Upper lobe of left lung (tissue), 6 donors: ENCODE data around the gene CDK5R1. TPM values are rescaled to one million over a fixed set of nuclear protein-coding genes. Genes with fewer than 3 reads are reported as not detected.

ENCODE experiments used
- ATAC-seq, 2 donors: fragments of 200-7000 bp; cut with Tn5 transposase; one replicate each; pipeline ENCODE4 v1.9.1; 2022; ENCODE audit warnings: mild to moderate bottlenecking in 2 of 2, moderate library complexity in 2 of 2; ENCODE audit not compliant: low FRiP score in 2 of 2
- DNase-seq, 2 donors: peaks; one replicate each; pipeline ENCODE4 v3.0.0-alpha.2; 2019 to 2020
- H3K27ac ChIP-seq, 4 donors: fragments of 200-600 bp; sonication (generic); one replicate each; pipeline ENCODE4 v1.5.1; 2016 to 2019
- H3K27me3 ChIP-seq, 4 donors: fragments of 200-600 bp; sonication (generic); one replicate each; pipeline ENCODE4 v1.5.1; 2017 to 2019
- H3K36me3 ChIP-seq, 4 donors: fragments of 200-600 bp; sonication (generic); one replicate each; pipeline ENCODE4 v1.5.1; 2016 to 2019
- H3K4me1 ChIP-seq, 4 donors: fragments of 200-600 bp; sonication (generic); one replicate each; pipeline ENCODE4 v1.5.1; 2018 to 2019
- H3K4me3 ChIP-seq, 4 donors: fragments of 200-600 bp; sonication (generic); one replicate each; pipeline ENCODE4 v1.5.1; 2017 to 2019; ENCODE audit warnings: mild to moderate bottlenecking in 2 of 4, moderate library complexity in 1 of 4
- H3K9me3 ChIP-seq, 4 donors: fragments of 200-600 bp; sonication (generic); one replicate each; pipeline ENCODE4 v1.5.1; 2018 to 2019
- CTCF ChIP-seq, 6 experiments: fragments of 450-650 bp in 4 of 6; fragments of 200-600 bp in 2 of 6; sonication (generic) in 2 of 6; IDR thresholded peaks; one replicate each; pipeline ENCODE4 v1.5.1; 2016 to 2019; ENCODE audit warnings: antibody characterized with exemption in 6 of 6
- EP300 ChIP-seq, 4 donors: sonication (generic); formaldehyde crosslinking; IDR thresholded peaks; one replicate each; pipeline ENCODE4 v1.5.1; 2017; ENCODE audit warnings: antibody characterized with exemption in 4 of 4, control low read depth in 2 of 4
- POLR2A ChIP-seq, 4 donors: fragments of 450-650 bp; IDR thresholded peaks; one replicate each; pipeline ENCODE4 v1.5.1; 2016 to 2017; ENCODE audit warnings: antibody characterized with exemption in 4 of 4, mild to moderate bottlenecking in 2 of 4
- POLR2AphosphoS5 ChIP-seq, 2 donors: sonication (generic); formaldehyde crosslinking; IDR thresholded peaks; one replicate each; pipeline ENCODE4 v1.5.1; 2017; ENCODE audit warnings: antibody characterized with exemption in 2 of 2
- WGBS, 2 donors: methylation state at CpG; one replicate each; pipeline ENCODE4 v1.1.5; 2017 to 2018; 5-methylcytosine and 5-hydroxymethylcytosine counted together
- total RNA-seq, 6 donors: library from RNA; depleted of rRNA in 4 of 6; stranded (reverse); fragments of >200 nt in 4 of 6; gene quantifications; one replicate each; pipeline versions ENCODE4 v1.1.0 to v1.2.1, GENCODE V29; 2016 to 2021
- donor health status: DM: no; HTN: no; CAD: no; lungs with moderate emphysema.
- donor health status: DM: no; HTN: yes; CAD: no; lungs with severe emphysema.

The CDK5R1 gene
- total RNA-seq, 6 donors from 2014 or later: 0.76 to 3.1 (median 1.5) TPM

GRCh38 chr17:32484628-32485027 is 2.2 kb upstream of the CDK5R1 start:
- 75 to 83% methylated on average over 11 of the region's 11 CpGs for WGBS, 2 donors
- no peaks in the 10 kb centered on the region for H3K27me3 ChIP-seq
- H3K27ac ChIP-seq: no peak overlapping the region
- peaks cover 3 to 30% (median 25%) of the 10 kb centered on the region in 4 donors for H3K36me3 ChIP-seq
- ATAC-seq: no peak
- H3K4me3 ChIP-seq: no peak overlapping the region
- H3K4me1 ChIP-seq: peaks cover 14 to 29% (median 18%) of the 10 kb centered on the region in 4 donors
- TF ChIP-seq POLR2A (IDR thresholded peaks at IDR 0.05) (no peak), EP300 (IDR thresholded peaks at IDR 0.05) (no peak), POLR2AphosphoS5 (IDR thresholded peaks at IDR 0.05) (no peak), CTCF (IDR thresholded peaks at IDR 0.05) (no peak)
- no peak for DNase-seq
- no peaks in the 10 kb centered on the region for H3K9me3 ChIP-seq

GRCh38 chr17:32485261-32486110 is 1.3 kb upstream of the CDK5R1 start:
- Histone ChIP-seq H3K27me3 (no peaks in the 10 kb centered on the region), H3K36me3 (peaks cover 0 to 21% (median 17%) of the 10 kb centered on the region in 4 donors), H3K9me3 (no peaks in the 10 kb centered on the region), H3K4me3 (peak overlapping the region in 3 of 4 donors; percentile 71 to 88 (median 72)), H3K4me1 (peaks cover 14 to 29% (median 18%) of the 10 kb centered on the region in 4 donors), H3K27ac (peak overlapping the region; percentile 56 to 71 (median 65))
- ATAC-seq (no peak), DNase-seq (no peak)
- no peak for TF ChIP-seq CTCF (IDR thresholded peaks at IDR 0.05)
- no peak for TF ChIP-seq EP300 (IDR thresholded peaks at IDR 0.05)
- no peak for TF ChIP-seq POLR2AphosphoS5 (IDR thresholded peaks at IDR 0.05)
- TF ChIP-seq POLR2A (IDR thresholded peaks at IDR 0.05): no peak
- 74 to 80% methylated on average over 12 of the region's 12 CpGs for WGBS, 2 donors

DNA sequence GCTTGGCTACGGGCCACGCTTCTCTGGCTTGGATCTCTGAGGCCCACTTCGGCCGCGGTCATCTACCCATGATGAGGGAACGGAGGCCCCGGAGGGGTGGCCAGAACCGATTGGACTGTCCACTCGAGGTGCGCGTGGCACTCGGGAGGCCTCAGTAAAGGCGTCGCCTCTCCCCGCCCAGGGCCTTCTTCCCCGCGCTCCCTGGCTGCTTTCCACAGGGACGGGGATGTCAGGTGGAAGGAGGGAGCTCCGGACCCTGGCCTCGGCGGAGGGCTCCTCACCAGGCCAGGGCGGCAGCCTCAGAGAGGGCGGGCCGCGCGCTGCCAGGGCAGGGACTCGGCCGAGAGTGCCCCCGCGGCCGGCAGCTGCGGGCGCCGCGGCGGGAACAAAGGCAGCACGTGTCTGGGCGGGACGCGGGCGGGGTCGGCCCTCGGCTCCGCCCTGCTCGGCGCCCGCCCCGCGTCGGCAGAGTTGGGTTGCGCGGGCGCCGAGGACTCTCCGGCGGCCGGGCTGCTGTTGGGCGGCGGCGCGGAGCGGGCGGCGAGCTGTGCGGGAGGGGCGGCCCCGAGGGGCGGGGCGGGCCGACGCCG is 587 bp upstream of the CDK5R1 start:
- Histone ChIP-seq H3K27me3 (no peaks in the 10 kb centered on the region), H3K4me3 (peak overlapping the region in 3 of 4 donors; percentile 71 to 88 (median 72)), H3K4me1 (peaks cover 14 to 29% (median 18%) of the 10 kb centered on the region in 4 donors), H3K27ac (peak overlapping the region; percentile 56 to 71 (median 65)), H3K36me3 (peaks cover 0 to 14% (median 9%) of the 10 kb centered on the region in 4 donors), H3K9me3 (no peaks in the 10 kb centered on the region)
- ATAC-seq: peak; percentile 77 to 93
- TF ChIP-seq CTCF (IDR thresholded peaks at IDR 0.05) (peak in 1 of 6 experiments; percentile 5), EP300 (IDR thresholded peaks at IDR 0.05) (no peak), POLR2A (IDR thresholded peaks at IDR 0.05) (peak in 1 of 4 donors; percentile 16), POLR2AphosphoS5 (IDR thresholded peaks at IDR 0.05) (no peak)
- peak; percentile 61 to 95 for DNase-seq
- WGBS, 2 donors: 42 to 53% methylated on average over 8 to 15 of the region's 72 CpGs

GRCh38 chr17:32487473-32488176 is 832 bp downstream of the CDK5R1 start:
- Histone ChIP-seq H3K4me3 (peak overlapping the region; percentile 55 to 88 (median 72)), H3K4me1 (peaks cover 16 to 29% (median 19%) of the 10 kb centered on the region in 4 donors), H3K27ac (peak overlapping the region in 1 of 4 donors; percentile 47), H3K27me3 (no peaks in the 10 kb centered on the region), H3K36me3 (peaks cover 0 to 3% (median 0%) of the 10 kb centered on the region in 4 donors), H3K9me3 (no peaks in the 10 kb centered on the region)
- ATAC-seq (no peak), DNase-seq (peak in 1 of 2 donors; percentile 77)
- no peak for TF ChIP-seq EP300 (IDR thresholded peaks at IDR 0.05)
- no peak for TF ChIP-seq POLR2A (IDR thresholded peaks at IDR 0.05)
- no peak for TF ChIP-seq POLR2AphosphoS5 (IDR thresholded peaks at IDR 0.05)
- TF ChIP-seq CTCF (IDR thresholded peaks at IDR 0.05): no peak
- WGBS, 2 donors: 26 to 82% methylated on average over 20 to 33 of the region's 59 CpGs
